H1 (cell line): ENCODE measurements around the gene DNAL1.

Experiments used
- ATF3 ChIP-seq: IDR thresholded peaks from 2 replicates; pipeline ENCODE4 v1.6.1; 2011; ENCODE audit warnings: low read depth, mild to moderate bottlenecking, low read length; ENCODE audit not compliant: insufficient read depth
- CBX8 ChIP-seq: fragments of 300-800, 300-1000 bp; sonication (generic); IDR thresholded peaks from 2 replicates; pipeline ENCODE4 v1.7.1; 2016; ENCODE audit warnings: low read depth, low read length, borderline replicate concordance
- CTCF ChIP-seq, 3 experiments: IDR thresholded peaks; 1 replicate in 2 of 3; 2 replicates in 1 of 3; pipeline versions ENCODE4 v1.5.1 to v1.6.1; 2011; ENCODE audit warnings: low read length in 3 of 3, mild to moderate bottlenecking in 3 of 3, inconsistent platforms in 2 of 3, low read depth in 1 of 3, moderate library complexity in 1 of 3; ENCODE audit not compliant: insufficient read depth in 1 of 3; ENCODE audit errors: control extremely low read depth in 1 of 3
- EP300 ChIP-seq, 2 experiments: IDR thresholded peaks; 1 replicate in 1 of 2; 2 replicates in 1 of 2; pipeline ENCODE4 v1.6.1; 2011 to 2012; ENCODE audit warnings: low read depth in 2 of 2, low read length in 2 of 2, mild to moderate bottlenecking in 2 of 2, borderline replicate concordance in 1 of 2, inconsistent platforms in 1 of 2, moderate library complexity in 1 of 2
- POLR2A ChIP-seq, 2 experiments: IDR thresholded peaks; 1 replicate in 1 of 2; 2 replicates in 1 of 2; pipeline ENCODE4 v1.6.1; 2011; ENCODE audit warnings: low read depth in 2 of 2, low read length in 2 of 2, mild to moderate bottlenecking in 2 of 2; ENCODE audit errors: control extremely low read depth in 1 of 2
- POLR2AphosphoS5 ChIP-seq: IDR thresholded peaks from 2 replicates; pipeline ENCODE4 v1.6.1; 2011; ENCODE audit warnings: low read depth, low read length
- RAD21 ChIP-seq, 2 experiments: IDR thresholded peaks in 1 of 2; conservative IDR thresholded peaks in 1 of 2; 2 replicates each; pipeline ENCODE4 v1.6.1; 2011; ENCODE audit warnings: low read depth in 2 of 2, low read length in 2 of 2, improper control_type of control experiment in 1 of 2, inconsistent platforms in 1 of 2, mild to moderate bottlenecking in 1 of 2, moderate library complexity in 1 of 2
- SP2 ChIP-seq: IDR thresholded peaks from 2 replicates; pipeline ENCODE4 v1.6.1; 2012; ENCODE audit warnings: mild to moderate bottlenecking, low read length, inconsistent platforms

GRCh38 chr14:73644531-73645247 lies at the start of gene DNAL1:
- TF ChIP-seq POLR2A (IDR thresholded peaks at IDR 0.05; ENCODE audit: control extremely low read depth in 1 of 2, low read depth in 2 of 2, low read length in 2 of 2) (peak in 1 of 2 experiments; percentile 86; a peak in 2 of 3 replicates), SP2 (no peak), ATF3 (no peak), EP300 (IDR thresholded peaks at IDR 0.05; ENCODE audit: borderline replicate concordance in 1 of 2, low read depth in 2 of 2, low read length in 2 of 2) (no peak), POLR2AphosphoS5 (peak; percentile 68; the same call in 1 of the 2 replicates), CTCF (IDR thresholded peaks at IDR 0.05; ENCODE audit: control extremely low read depth in 1 of 3, insufficient read depth in 1 of 3, low read depth in 1 of 3, low read length in 3 of 3) (0 out of 4 replicates have a peak, but pooled peaks of 1 of the 3 experiments have one; percentile 6), CBX8 (no peak), RAD21 (IDR thresholded peaks at IDR 0.05 in 1 of 2, conservative IDR thresholded peaks at IDR 0.05 in 1 of 2; ENCODE audit: low read depth in 2 of 2, low read length in 2 of 2) (no peak)
